Measurements from ENCODE around the gene DDX46. TPM values are rescaled to one million over a fixed set of nuclear protein-coding genes. Genes with fewer than 3 reads are reported as not detected.

The DDX46 gene
- total and polyA plus RNA-seq, 2 of the 8 experiments (the other 6 are each of a cell fraction or from before 2014, with no cell fraction given), result 22.6 to 110 TPM

DNA sequence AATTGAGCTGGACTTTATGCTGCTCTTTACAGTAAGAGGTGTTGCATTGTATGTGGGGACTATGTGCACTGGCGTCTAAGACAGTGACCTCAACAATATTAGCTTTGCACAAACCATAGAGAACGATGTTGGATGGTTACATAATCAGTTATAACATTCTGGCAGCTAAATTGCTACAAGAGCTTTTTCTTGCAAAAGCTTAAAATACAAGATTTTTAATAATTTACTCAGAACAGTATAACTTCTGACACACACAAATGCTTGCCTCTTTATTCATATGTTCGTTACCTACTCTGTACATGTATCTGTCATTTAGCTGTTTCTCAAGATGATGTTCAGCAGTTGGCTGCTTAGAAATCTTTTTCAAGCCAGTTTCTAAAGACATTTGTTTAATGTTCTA, 98.8 kb downstream of the DDX46 start:
- Histone ChIP-seq H3K23ac (ENCODE audit: insufficient read length) (no peak overlapping the region), H2BK20ac (ENCODE audit: low read length) (no peak overlapping the region), H3K23me2 (ENCODE audit: low read depth, low read length) (no peaks in the 10 kb centered on the region), H2AK5ac (ENCODE audit: low read depth, low read length) (no peak overlapping the region), H3K4me2 (ENCODE audit: insufficient read depth in 1 of 2, low read depth in 2 of 2, low read length in 2 of 2) (no peak overlapping the region), H3K4me1 (replicated peaks in 1 of 4; ENCODE audit: control insufficient read depth in 3 of 4, insufficient read depth in 4 of 4, low read length in 3 of 4) (no peaks in the 10 kb centered on the region), H3K27ac (ENCODE audit: low read depth, low read length) (no peak overlapping the region), H2BK5ac (ENCODE audit: low read depth, low read length) (no peak overlapping the region), H4K5ac (ENCODE audit: insufficient read length, low read depth, low read length) (no peak overlapping the region), H3K4ac (replicated peaks; ENCODE audit: insufficient read length, low read depth, low read length) (no peak overlapping the region), H3K9me3 (ENCODE audit: insufficient read depth in 2 of 2, low read depth in 1 of 2, low read length in 1 of 2) (no peaks in the 10 kb centered on the region), H2BK120ac (replicated peaks; ENCODE audit: low read depth, low read length) (no peak overlapping the region), H3K27me3 (replicated peaks in 1 of 4; ENCODE audit: control insufficient read depth in 3 of 4, extremely low read depth in 1 of 4, insufficient read depth in 3 of 4, low read length in 3 of 4) (no peaks in the 10 kb centered on the region), H3K9ac (replicated peaks in 1 of 4; ENCODE audit: extremely low read depth in 1 of 4, low read depth in 3 of 4, low read length in 3 of 4) (no peak overlapping the region), H3K36me3 (ENCODE audit: control insufficient read depth in 2 of 4, insufficient read depth in 4 of 4, low read length in 3 of 4) (peaks cover 0 to 38% (median 10%) of the 10 kb centered on the region in 4 experiments; a peak in 5 of 8 replicates), H4K8ac (ENCODE audit: extremely low read depth, insufficient read depth, low read length) (no peak overlapping the region), H3K14ac (ENCODE audit: insufficient read length) (no peak overlapping the region), H4K20me1 (replicated peaks in 1 of 2; ENCODE audit: control insufficient read depth in 1 of 2, insufficient read depth in 2 of 2, low read length in 2 of 2) (no peaks in the 10 kb centered on the region), H3K79me1 (ENCODE audit: low read depth, low read length) (no peaks in the 10 kb centered on the region), H2BK15ac (ENCODE audit: low read length) (no peak overlapping the region), H3K79me2 (ENCODE audit: control insufficient read depth in 1 of 2, insufficient read depth in 2 of 2, low read length in 2 of 2) (no peaks in the 10 kb centered on the region), H3K56ac (replicated peaks; ENCODE audit: insufficient read length, low read depth, low read length) (no peak overlapping the region), H2AFZ (ENCODE audit: low read length) (no peak overlapping the region), H4K91ac (replicated peaks; ENCODE audit: insufficient read length, low read length) (no peak overlapping the region), H3K18ac (ENCODE audit: extremely low read depth, low read length) (no peak overlapping the region), H3K4me3 (ENCODE audit: extremely low read depth in 1 of 4, insufficient read depth in 2 of 4, low read depth in 3 of 4, low read length in 4 of 4) (no peak overlapping the region), H2BK12ac (ENCODE audit: low read depth, low read length) (no peak overlapping the region)
- WGBS, 2 experiments (ENCODE audit: extremely low coverage in 1 of 2, insufficient coverage in 1 of 2, insufficient read length in 1 of 2, insufficient replicate concordance in 2 of 2, low coverage in 1 of 2, low lambda C conversion rate in 2 of 2, missing lambda C conversion rate in 1 of 2), result 93% methylated on average over 3 of the region's 3 CpGs; no CpG with 5 or more reads in 1 of the 2 experiments
- FAIRE-seq (peak; percentile 13), DNase-seq (ENCODE audit: low read depth in 1 of 2, low spot score in 2 of 2) (no peak)
- ChIA-PET POLR2A (ENCODE audit: partially characterized antibody) (interaction anchor here (3.0 kb wide), 1 partner anchor 10 kb away, joined by 12 read pairs; no protein-coding TSS in a partner anchor), CTCF (ENCODE audit: partially characterized antibody) (interaction anchor here (0.6 kb wide), 1 partner anchor 30 kb away, joined by 3 read pairs; no protein-coding TSS in a partner anchor)
- TF ChIP-seq CTBP2 (IDR thresholded peaks at IDR 0.05; ENCODE audit: borderline replicate concordance, insufficient read depth, insufficient read length, low read length) (no peak), RXRA (IDR thresholded peaks at IDR 0.05; ENCODE audit: insufficient read depth, low read depth, low read length) (no peak), ATF2 (IDR thresholded peaks at IDR 0.05; ENCODE audit: low read length) (no peak), GTF2F1 (IDR thresholded peaks at IDR 0.05; ENCODE audit: borderline replicate concordance, low read depth, low read length) (no peak), CBX5 (IDR thresholded peaks at IDR 0.05; ENCODE audit: low read depth, low read length) (no peak), BACH1 (IDR thresholded peaks at IDR 0.05; ENCODE audit: low read length) (no peak), NRF1 (IDR thresholded peaks at IDR 0.05; ENCODE audit: low read depth, low read length) (no peak), CHD1 (IDR thresholded peaks at IDR 0.05; ENCODE audit: low read depth, low read length) (no peak), CEBPB (IDR thresholded peaks at IDR 0.05; ENCODE audit: low read depth, low read length) (no peak)
- TF ChIP-seq, protein P1, sequence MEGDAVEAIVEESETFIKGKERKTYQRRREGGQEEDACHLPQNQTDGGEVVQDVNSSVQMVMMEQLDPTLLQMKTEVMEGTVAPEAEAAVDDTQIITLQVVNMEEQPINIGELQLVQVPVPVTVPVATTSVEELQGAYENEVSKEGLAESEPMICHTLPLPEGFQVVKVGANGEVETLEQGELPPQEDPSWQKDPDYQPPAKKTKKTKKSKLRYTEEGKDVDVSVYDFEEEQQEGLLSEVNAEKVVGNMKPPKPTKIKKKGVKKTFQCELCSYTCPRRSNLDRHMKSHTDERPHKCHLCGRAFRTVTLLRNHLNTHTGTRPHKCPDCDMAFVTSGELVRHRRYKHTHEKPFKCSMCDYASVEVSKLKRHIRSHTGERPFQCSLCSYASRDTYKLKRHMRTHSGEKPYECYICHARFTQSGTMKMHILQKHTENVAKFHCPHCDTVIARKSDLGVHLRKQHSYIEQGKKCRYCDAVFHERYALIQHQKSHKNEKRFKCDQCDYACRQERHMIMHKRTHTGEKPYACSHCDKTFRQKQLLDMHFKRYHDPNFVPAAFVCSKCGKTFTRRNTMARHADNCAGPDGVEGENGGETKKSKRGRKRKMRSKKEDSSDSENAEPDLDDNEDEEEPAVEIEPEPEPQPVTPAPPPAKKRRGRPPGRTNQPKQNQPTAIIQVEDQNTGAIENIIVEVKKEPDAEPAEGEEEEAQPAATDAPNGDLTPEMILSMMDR (IDR thresholded peaks at IDR 0.05; ENCODE audit: control extremely low read depth in 1 of 3, insufficient read depth in 1 of 3, low read depth in 1 of 3, low read length in 3 of 3), result no peak
